Left colon (tissue), 2 donors: ENCODE results near the gene APAF1. TPM values are rescaled to one million over a fixed set of nuclear protein-coding genes. Genes with fewer than 3 reads are reported as not detected.
A peak's percentile ranks its signal among the peaks of the same experiment; 100 is the strongest.
"Not testable (repeated sequence)": the region's sequence is repeated elsewhere in the genome, so short reads cannot be mapped to it uniquely, and the experiment has no call there.

ENCODE experiments used
- ATAC-seq: fragments of 200-7000 bp; cut with Tn5 transposase; one replicate; pipeline ENCODE4 v1.9.1; 2020; ENCODE audit warnings: mild to moderate bottlenecking, moderate library complexity
- DNase-seq, 2 donors: peaks; one replicate each; pipeline ENCODE4 v3.0.0-alpha.2; 2020
- intact Hi-C, 2 donors: fragments of 100-400 bp; cut with DNase I in 1 of 2; cut with micrococcal nuclease in 1 of 2; formaldehyde crosslinking; loops; one replicate each; pipeline versions ENCODE4 v1.11.2 to v1.14.0; 2022; cut with DNase I, micrococcal nuclease
- total RNA-seq, 2 donors: library from RNA; stranded (reverse); fragmentation: NEBNext Ultra II Directional; extraction: Animal tissue kit (Norgen Biotek cat#: 25700); gene quantifications; one replicate each; pipeline ENCODE4 v1.2.1, GENCODE V29; 2021
- donor health status: DM: no; HTN: no; CAD: no.
- donor health status: DM: yes; HTN: yes; CAD: no.

APAF1 gene
- total RNA-seq, 2 donors from 2014 or later: 34.8 to 38.9 TPM

- no peak for ATAC-seq
- intact Hi-C loops: no loop called here
- no peak for DNase-seq
Measured at GRCh38 chr12:98741556-98742265, 96.6 kb downstream of the APAF1 start.

DNA sequence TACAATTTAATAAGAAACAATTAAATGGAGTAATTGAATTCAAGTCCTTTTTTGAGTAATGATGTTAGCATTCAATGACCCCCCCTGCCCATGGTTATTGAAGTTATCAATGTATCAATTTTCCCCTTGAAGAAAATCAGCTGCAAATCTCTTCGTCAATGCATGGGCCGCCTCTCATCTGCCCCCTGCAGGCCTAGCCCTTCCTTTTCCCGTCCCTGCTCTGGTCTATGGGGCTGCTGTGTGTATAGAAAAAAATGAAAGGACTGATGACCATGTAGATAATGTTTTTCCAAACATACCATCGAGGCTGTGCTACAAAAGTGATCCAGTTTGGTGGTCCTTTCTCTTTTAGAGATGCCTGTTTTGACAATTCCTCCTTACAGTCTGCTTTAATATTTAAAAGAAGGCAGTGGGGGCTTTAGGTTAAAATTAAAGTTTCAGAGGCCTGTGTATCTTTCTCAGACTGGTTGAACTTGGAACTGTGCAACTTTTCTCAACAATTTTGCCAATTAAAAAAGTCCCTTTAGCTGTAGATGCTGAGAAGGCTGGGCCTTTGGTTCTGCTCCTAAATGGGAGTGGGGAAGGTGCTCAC is 98.4 kb downstream of the APAF1 start:
- intact Hi-C loops: no loop called here
- DNase-seq (peak in 1 of 2 donors; percentile 26), ATAC-seq (peak; percentile 49)

DNA sequence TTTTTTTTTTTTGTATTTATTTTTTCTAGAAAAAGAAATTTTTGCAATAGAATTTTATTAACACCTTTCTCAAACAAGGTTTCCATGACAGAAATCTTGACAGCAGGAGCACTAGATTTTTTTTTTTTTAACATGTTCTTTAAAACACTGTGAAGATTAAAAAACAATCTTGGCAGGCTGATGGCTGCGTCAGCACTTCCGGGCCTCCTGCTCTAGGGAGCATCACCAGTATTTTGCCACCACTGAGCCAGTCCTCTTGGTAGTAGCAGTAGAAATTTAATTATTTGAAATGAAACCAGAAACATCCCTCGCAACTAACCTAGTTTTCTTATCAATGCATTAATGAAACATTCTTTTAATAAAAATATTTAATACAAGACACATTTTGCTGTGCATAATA is 99.6 kb downstream of the APAF1 start:
- intact Hi-C loops: no loop called here
- ATAC-seq: no peak
- DNase-seq: no peak

DNA sequence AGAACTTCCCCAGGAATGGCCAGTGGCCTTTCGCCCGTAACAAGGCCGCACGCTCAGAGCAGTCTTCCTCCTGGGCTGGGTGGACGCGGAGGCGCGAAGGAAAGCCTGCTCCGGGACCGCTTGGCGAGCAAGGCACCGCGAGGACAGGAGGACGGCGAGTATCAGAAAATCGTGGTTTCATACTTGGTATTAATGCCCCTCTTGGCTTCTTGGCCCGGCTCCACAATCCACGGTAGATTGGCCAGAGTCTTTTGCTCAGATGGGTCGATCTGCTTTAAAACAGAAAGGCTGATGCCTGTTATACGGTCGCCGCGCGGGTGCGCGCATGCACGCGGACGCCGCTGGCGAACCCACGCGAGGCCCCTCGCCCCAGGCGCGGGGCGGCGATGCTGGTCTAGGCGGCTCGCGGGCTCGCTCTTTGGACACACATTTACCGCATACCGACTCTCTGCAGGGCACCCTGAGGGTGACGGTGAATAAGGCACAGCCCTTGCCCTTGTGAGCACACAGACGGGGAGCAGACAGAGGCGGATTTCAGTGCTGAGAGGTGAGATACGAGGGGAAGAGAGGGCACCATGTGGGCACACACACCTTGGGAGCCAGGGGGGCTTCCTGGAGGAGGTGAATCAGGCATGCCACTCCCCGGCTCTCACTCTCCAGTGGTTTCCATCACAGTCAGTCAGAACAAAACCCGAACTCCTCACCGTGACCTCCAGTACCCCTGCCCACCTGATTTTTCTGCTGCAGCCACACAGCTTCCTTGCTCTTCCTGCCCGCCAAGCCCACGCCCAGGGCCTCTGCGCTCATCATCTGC is 100.7 kb downstream of the APAF1 start:
- ATAC-seq (no peak), DNase-seq (no peak)
- intact Hi-C loops: no loop called here

GRCh38 chr12:98748463-98748862 is 103.4 kb downstream of the APAF1 start:
- ATAC-seq (no peak), DNase-seq (no peak)
- intact Hi-C loops: no loop called here

DNA sequence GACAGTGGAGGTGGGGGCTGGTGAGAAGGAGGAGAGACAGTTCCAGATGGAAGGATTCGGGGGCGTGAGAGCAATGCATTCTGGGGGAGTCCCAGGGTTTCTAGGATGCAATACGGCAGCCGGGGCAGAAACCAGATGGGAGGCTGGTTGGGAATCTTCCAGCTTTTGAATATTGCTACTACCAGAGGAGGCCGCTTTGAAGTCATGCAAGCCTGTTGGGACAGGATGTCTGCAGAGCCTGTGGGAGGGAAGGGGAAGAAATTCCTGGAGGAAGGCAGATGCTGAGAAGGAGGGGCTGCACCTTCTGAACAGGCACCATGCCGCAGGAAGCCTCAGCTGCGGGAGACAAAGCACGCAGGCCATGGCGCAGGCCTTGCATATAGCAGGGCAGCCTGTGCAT is 105.4 kb downstream of the APAF1 start:
- ATAC-seq (no peak), DNase-seq (no peak)
- intact Hi-C loops: no loop called here

DNA sequence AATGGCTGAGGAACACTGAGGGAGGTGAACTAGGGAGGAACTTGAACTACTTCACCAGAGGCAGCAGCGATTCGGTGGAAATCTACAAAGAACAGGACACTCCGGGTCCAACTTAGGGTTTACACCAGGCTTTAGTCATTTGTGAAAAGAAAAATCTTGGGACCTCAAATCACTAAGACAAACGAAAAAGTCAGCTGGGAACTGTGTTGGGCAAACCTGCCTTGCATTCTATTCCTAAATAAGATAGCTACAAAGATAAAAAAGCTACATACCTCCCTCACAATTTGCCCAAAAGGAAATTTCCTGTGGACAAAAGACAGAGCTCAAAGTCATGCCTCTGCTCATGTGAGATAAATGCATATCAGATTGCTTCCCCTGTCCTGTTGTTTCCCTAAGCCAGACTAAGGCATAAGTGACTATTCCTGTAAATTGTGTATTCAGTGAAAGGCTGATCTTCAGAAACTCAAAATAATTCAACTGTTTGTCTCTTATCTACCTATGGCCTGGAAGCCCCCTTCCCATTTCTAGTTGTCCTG is 106.6 kb downstream of the APAF1 start:
- intact Hi-C loops: no loop called here
- DNase-seq (no peak), ATAC-seq (no peak)

DNA sequence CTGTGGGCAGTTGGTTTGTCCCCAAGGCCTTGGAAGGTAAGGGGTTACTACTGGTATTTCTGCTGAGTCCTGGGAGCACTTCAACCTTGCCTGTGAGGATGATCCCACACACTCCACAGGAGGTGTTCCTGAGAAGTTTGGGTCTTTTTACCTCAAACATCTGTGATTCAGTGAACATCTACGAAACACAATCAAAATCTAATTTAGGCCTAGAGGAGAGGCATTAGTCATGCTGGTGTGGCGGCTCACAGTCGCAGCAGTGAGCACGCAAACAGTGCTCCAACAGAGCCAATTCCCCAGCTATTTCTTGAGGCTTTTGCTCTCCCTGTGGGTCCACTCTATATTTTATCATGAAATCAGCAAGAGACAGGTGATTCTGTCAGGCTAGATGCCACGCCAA is 107.6 kb downstream of the APAF1 start:
- no peak for ATAC-seq
- DNase-seq: no peak
- intact Hi-C loops: no loop called here

DNA sequence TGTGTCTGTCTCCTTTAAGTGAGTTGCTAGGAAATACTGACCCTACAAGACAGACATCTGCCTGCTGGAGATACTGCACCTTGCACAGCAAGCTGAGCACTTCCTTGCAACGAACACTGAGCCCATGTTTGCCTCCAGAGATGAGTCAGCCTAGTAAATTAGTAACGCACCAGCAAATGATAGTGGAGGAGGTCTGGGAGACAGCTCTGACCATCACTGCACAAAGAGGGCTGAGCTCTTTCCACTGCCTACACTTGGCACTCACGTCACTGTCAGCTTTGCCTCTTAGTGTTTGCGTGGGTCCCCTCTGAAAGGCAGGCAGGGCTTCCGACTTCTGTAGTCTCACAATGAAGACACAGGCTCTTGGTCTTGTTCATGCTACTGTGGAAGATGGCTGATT is 109.0 kb downstream of the APAF1 start:
- ATAC-seq (no peak), DNase-seq (no peak)

GRCh38 chr12:98755855-98756254 is 110.8 kb downstream of the APAF1 start:
- DNase-seq, intact Hi-C loops, ATAC-seq: not testable (repeated sequence)

More for the DNA sequence above, 109.0 kb downstream of the APAF1 start:
- intact Hi-C loops: no loop called here

- no peak for ATAC-seq
- intact Hi-C loops: no loop called here
- DNase-seq: no peak
Measured at GRCh38 chr12:98757455-98757854, 112.4 kb downstream of the APAF1 start.

GRCh38 chr12:98758331-98758730 is 113.2 kb downstream of the APAF1 start:
- ATAC-seq (no peak), DNase-seq (no peak)
- intact Hi-C loops: no loop called here

GRCh38 chr12:98763656-98764055 is 118.6 kb downstream of the APAF1 start:
- intact Hi-C loops: no loop called here
- DNase-seq (no peak), ATAC-seq (no peak)

- no peak for DNase-seq
- no peak for ATAC-seq
- intact Hi-C loops: no loop called here
Measured at GRCh38 chr12:98767248-98767647, 122.2 kb downstream of the APAF1 start.

GRCh38 chr12:98769068-98769467 is 124.0 kb downstream of the APAF1 start:
- ATAC-seq (no peak), DNase-seq (no peak)
- intact Hi-C loops: no loop called here

GRCh38 chr12:98770230-98770629 is 125.1 kb downstream of the APAF1 start:
- ATAC-seq: no peak
- intact Hi-C loops: no loop called here
- no peak for DNase-seq

DNA sequence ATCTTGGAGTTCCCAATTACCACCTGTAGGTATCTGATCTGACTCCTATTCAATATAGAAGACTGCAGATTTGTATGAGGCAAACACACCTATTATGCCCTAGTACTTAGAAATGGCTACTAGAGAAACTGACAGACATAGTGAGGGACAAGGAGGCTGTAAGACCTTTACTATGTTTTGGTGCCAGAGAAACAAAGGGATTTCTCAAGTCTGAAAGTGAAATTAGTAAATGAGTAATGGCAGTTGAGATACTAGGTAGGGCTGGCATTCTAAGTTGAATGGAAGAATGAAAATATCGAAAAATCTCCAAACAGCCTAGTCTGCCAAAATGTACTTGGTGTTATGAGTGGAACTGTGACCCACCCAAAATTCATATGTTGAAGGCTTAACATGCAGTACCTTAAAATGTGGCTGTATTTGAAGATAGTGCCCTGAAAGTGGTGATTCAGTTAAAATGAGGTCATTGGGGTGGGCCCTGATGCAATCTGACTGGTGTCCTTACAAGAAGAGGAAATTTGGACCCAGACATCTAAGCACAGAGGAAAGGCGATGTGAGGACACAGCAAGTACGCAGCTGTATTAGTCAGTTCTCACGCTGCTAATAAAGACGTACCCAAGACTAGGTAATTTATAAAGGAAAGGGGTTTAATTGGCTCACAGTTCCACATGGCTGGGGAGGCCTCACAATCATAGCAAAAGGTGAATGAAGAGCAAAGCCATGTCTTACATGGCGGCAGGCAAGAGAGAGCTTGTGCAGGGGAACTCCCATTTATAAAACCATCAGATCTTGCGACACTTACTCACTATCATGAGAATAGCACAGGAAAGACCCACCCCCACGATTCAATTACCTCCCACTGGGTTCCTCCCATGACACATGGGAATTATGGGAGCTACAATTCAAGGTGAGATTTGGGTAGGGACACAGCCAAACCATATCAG is 127.0 kb downstream of the APAF1 start:
- intact Hi-C loops: no loop called here
- DNase-seq (no peak), ATAC-seq (no peak)

- no peak for DNase-seq
- intact Hi-C loops: no loop called here
- ATAC-seq: no peak
Measured at GRCh38 chr12:98772818-98773217, 127.7 kb downstream of the APAF1 start.

DNA sequence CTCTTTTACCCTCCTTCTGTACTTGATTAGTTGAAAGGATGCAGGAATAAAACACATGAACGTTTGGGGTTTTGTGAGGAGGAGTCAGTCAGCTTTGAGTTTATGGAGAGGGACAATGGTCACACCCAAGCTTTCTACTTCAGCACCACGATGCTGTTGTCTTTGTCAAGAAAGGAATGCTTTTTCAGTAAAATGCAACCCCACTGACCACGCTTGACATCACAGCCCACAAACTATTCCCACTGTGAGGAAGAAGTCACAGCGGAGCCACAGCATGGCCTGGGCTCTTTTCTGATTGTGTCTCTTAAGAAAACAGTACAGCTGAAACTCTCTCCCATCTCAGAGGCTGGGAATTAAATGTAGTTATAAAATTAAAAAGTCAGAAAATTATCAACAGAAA is 135.2 kb downstream of the APAF1 start:
- ATAC-seq: no peak
- intact Hi-C loops: no loop called here

More for the DNA sequence above, 135.2 kb downstream of the APAF1 start:
- DNase-seq: no peak
